Measurements from ENCODE around the gene DSCAML1.

DSCAML1 gene

GRCh38 chr11:117420143-117420485 lies 376.9 kb downstream of the DSCAML1 start:
- Mint-ChIP-seq H3K27me3 (peaks cover 10% of the 10 kb centered on the region), H3K9me3 (no peaks in the 10 kb centered on the region), H3K36me3 (no peaks in the 10 kb centered on the region), H3K4me3 (no peak overlapping the region), H3K27ac (no peak overlapping the region), H3K4me1 (peaks cover 6% of the 10 kb centered on the region)
- ATAC-seq = no peak

- Mint-ChIP-seq H3K4me3 (no peak overlapping the region), H3K4me1 (peaks cover 6% of the 10 kb centered on the region), H3K27me3 (peaks cover 10% of the 10 kb centered on the region), H3K27ac (no peak overlapping the region), H3K9me3 (no peaks in the 10 kb centered on the region), H3K36me3 (no peaks in the 10 kb centered on the region)
- no peak for ATAC-seq
Measured at GRCh38 chr11:117419482-117420142, 377.4 kb downstream of the DSCAML1 start.

GRCh38 chr11:117418737-117419481 lies 378.1 kb downstream of the DSCAML1 start:
- Mint-ChIP-seq H3K36me3 (peaks cover under 1% of the 10 kb centered on the region), H3K27me3 (peaks cover 10% of the 10 kb centered on the region), H3K4me1 (peaks cover 6% of the 10 kb centered on the region)

GRCh38 chr11:117417856-117418255 lies 379.2 kb downstream of the DSCAML1 start:
- ATAC-seq = no peak

More at GRCh38 chr11:117418737-117419481, 378.1 kb downstream of the DSCAML1 start:
- no peak overlapping the region for H3K4me3 Mint-ChIP-seq
- H3K9me3 Mint-ChIP-seq = no peaks in the 10 kb centered on the region
- no peak overlapping the region for H3K27ac Mint-ChIP-seq
- ATAC-seq = no peak

GRCh38 chr11:117417342-117417741 lies 379.7 kb downstream of the DSCAML1 start:
- no peak for ATAC-seq
- peaks cover 6% of the 10 kb centered on the region for H3K4me1 Mint-ChIP-seq
- no peak overlapping the region for H3K4me3 Mint-ChIP-seq
- H3K9me3 Mint-ChIP-seq = no peaks in the 10 kb centered on the region
- peaks cover 16% of the 10 kb centered on the region for H3K36me3 Mint-ChIP-seq
- no peak overlapping the region for H3K27ac Mint-ChIP-seq
- peaks cover 10% of the 10 kb centered on the region for H3K27me3 Mint-ChIP-seq

More at GRCh38 chr11:117417856-117418255, 379.2 kb downstream of the DSCAML1 start:
- H3K36me3 Mint-ChIP-seq = peaks cover 11% of the 10 kb centered on the region
- H3K9me3 Mint-ChIP-seq = no peaks in the 10 kb centered on the region
- no peak overlapping the region for H3K27ac Mint-ChIP-seq
- no peak overlapping the region for H3K4me3 Mint-ChIP-seq
- peaks cover 6% of the 10 kb centered on the region for H3K4me1 Mint-ChIP-seq
- H3K27me3 Mint-ChIP-seq = peaks cover 10% of the 10 kb centered on the region

GRCh38 chr11:117415358-117415896 lies 381.6 kb downstream of the DSCAML1 start:
- H3K27ac Mint-ChIP-seq = no peak overlapping the region
- H3K4me3 Mint-ChIP-seq = no peak overlapping the region
- peaks cover 6% of the 10 kb centered on the region for H3K4me1 Mint-ChIP-seq
- H3K9me3 Mint-ChIP-seq = no peaks in the 10 kb centered on the region
- H3K36me3 Mint-ChIP-seq = peaks cover 35% of the 10 kb centered on the region
- no peak for ATAC-seq
- peaks cover 10% of the 10 kb centered on the region for H3K27me3 Mint-ChIP-seq

GRCh38 chr11:117414724-117415123 lies 382.3 kb downstream of the DSCAML1 start:
- Mint-ChIP-seq H3K27me3 (peaks cover 10% of the 10 kb centered on the region), H3K9me3 (no peaks in the 10 kb centered on the region), H3K27ac (no peak overlapping the region), H3K36me3 (peaks cover 41% of the 10 kb centered on the region), H3K4me3 (no peak overlapping the region), H3K4me1 (peaks cover 6% of the 10 kb centered on the region)
- ATAC-seq = no peak

GRCh38 chr11:117413616-117414015 lies 383.4 kb downstream of the DSCAML1 start:
- Mint-ChIP-seq H3K27me3 (peaks cover 10% of the 10 kb centered on the region), H3K9me3 (no peaks in the 10 kb centered on the region), H3K4me3 (no peak overlapping the region), H3K36me3 (peaks cover 51% of the 10 kb centered on the region), H3K4me1 (peaks cover 6% of the 10 kb centered on the region), H3K27ac (no peak overlapping the region)
- no peak for ATAC-seq

GRCh38 chr11:117412653-117413275 lies 384.3 kb downstream of the DSCAML1 start:
- H3K27me3 Mint-ChIP-seq = peaks cover 7% of the 10 kb centered on the region
- H3K4me1 Mint-ChIP-seq = peaks cover 6% of the 10 kb centered on the region
- peaks cover 60% of the 10 kb centered on the region for H3K36me3 Mint-ChIP-seq
- H3K9me3 Mint-ChIP-seq = no peaks in the 10 kb centered on the region
- no peak overlapping the region for H3K4me3 Mint-ChIP-seq
- ATAC-seq = no peak
- H3K27ac Mint-ChIP-seq = no peak overlapping the region

- Mint-ChIP-seq H3K27ac (no peak overlapping the region), H3K27me3 (peaks cover 1% of the 10 kb centered on the region), H3K4me1 (peaks cover 6% of the 10 kb centered on the region), H3K36me3 (peaks cover 63% of the 10 kb centered on the region), H3K4me3 (no peak overlapping the region), H3K9me3 (no peaks in the 10 kb centered on the region)
- no peak for ATAC-seq
Measured at GRCh38 chr11:117412176-117412575, 384.8 kb downstream of the DSCAML1 start.

GRCh38 chr11:117411736-117412135 lies 385.3 kb downstream of the DSCAML1 start:
- Mint-ChIP-seq H3K4me3 (no peak overlapping the region), H3K9me3 (no peaks in the 10 kb centered on the region), H3K4me1 (peaks cover 6% of the 10 kb centered on the region), H3K27ac (no peak overlapping the region), H3K27me3 (no peaks in the 10 kb centered on the region), H3K36me3 (peaks cover 63% of the 10 kb centered on the region)
- ATAC-seq = no peak

GRCh38 chr11:117410861-117411710 lies 385.9 kb downstream of the DSCAML1 start:
- Mint-ChIP-seq H3K4me3 (no peak overlapping the region), H3K36me3 (peaks cover 70% of the 10 kb centered on the region), H3K27ac (no peak overlapping the region), H3K27me3 (no peaks in the 10 kb centered on the region), H3K9me3 (peaks cover under 1% of the 10 kb centered on the region), H3K4me1 (peaks cover 6% of the 10 kb centered on the region)
- ATAC-seq = no peak

- no peak overlapping the region for H3K4me3 Mint-ChIP-seq
- ATAC-seq = no peak
- peaks cover 78% of the 10 kb centered on the region for H3K36me3 Mint-ChIP-seq
- H3K27me3 Mint-ChIP-seq = no peaks in the 10 kb centered on the region
- peaks cover 5% of the 10 kb centered on the region for H3K9me3 Mint-ChIP-seq
- H3K27ac Mint-ChIP-seq = no peak overlapping the region
- no peaks in the 10 kb centered on the region for H3K4me1 Mint-ChIP-seq
Measured at GRCh38 chr11:117410238-117410637, 386.8 kb downstream of the DSCAML1 start.

- no peaks in the 10 kb centered on the region for H3K27me3 Mint-ChIP-seq
- no peak for ATAC-seq
- peaks cover 5% of the 10 kb centered on the region for H3K9me3 Mint-ChIP-seq
- H3K36me3 Mint-ChIP-seq = peaks cover 86% of the 10 kb centered on the region
- H3K27ac Mint-ChIP-seq = no peak overlapping the region
- no peaks in the 10 kb centered on the region for H3K4me1 Mint-ChIP-seq
- no peak overlapping the region for H3K4me3 Mint-ChIP-seq
Measured at GRCh38 chr11:117409511-117409910, 387.5 kb downstream of the DSCAML1 start.

GRCh38 chr11:117408356-117408755 lies 388.7 kb downstream of the DSCAML1 start:
- no peaks in the 10 kb centered on the region for H3K4me1 Mint-ChIP-seq

More at GRCh38 chr11:117408356-117408755, 388.7 kb downstream of the DSCAML1 start:
- Mint-ChIP-seq H3K9me3 (peaks cover 5% of the 10 kb centered on the region), H3K36me3 (peaks cover 91% of the 10 kb centered on the region), H3K4me3 (no peak overlapping the region), H3K27me3 (no peaks in the 10 kb centered on the region), H3K27ac (no peak overlapping the region)
- ATAC-seq = no peak
